Skeletal muscle tissue (tissue), 4 donors: ENCODE measurements around the gene HSPB6. TPM values are rescaled to one million over a fixed set of nuclear protein-coding genes. Genes with fewer than 3 reads are reported as not detected.
"Not testable (repeated sequence)": the region's sequence is repeated elsewhere in the genome, so short reads cannot be mapped to it uniquely, and the experiment has no call there.

ENCODE experiments used
- H3K27ac ChIP-seq: one replicate; pipeline ENCODE4 v1.7.0; 2013; ENCODE audit warnings: mild to moderate bottlenecking, low read depth, low read length, inconsistent platforms
- H3K27me3 ChIP-seq, 3 donors: one replicate each; pipeline ENCODE4 v1.7.0; 2013; ENCODE audit warnings: low read length in 3 of 3; ENCODE audit not compliant: control insufficient read depth in 3 of 3, insufficient read depth in 3 of 3
- H3K36me3 ChIP-seq, 3 donors: one replicate each; pipeline ENCODE4 v1.7.0; 2013; ENCODE audit warnings: low read length in 3 of 3; ENCODE audit not compliant: control insufficient read depth in 3 of 3, insufficient read depth in 3 of 3
- H3K4me1 ChIP-seq, 3 donors: one replicate each; pipeline ENCODE4 v1.7.0; 2013; ENCODE audit warnings: low read length in 3 of 3, mild to moderate bottlenecking in 3 of 3; ENCODE audit not compliant: control insufficient read depth in 3 of 3, insufficient read depth in 3 of 3
- H3K4me3 ChIP-seq, 3 donors: one replicate each; pipeline ENCODE4 v1.7.0; 2013; ENCODE audit warnings: low read length in 3 of 3
- H3K9ac ChIP-seq, 3 donors: one replicate each; pipeline ENCODE4 v1.7.0; 2013; ENCODE audit warnings: low read length in 3 of 3, mild to moderate bottlenecking in 3 of 3, moderate library complexity in 2 of 3, low read depth in 1 of 3
- H3K9me3 ChIP-seq, 3 donors: one replicate each; pipeline ENCODE4 v1.7.0; 2013; ENCODE audit warnings: low read length in 3 of 3; ENCODE audit not compliant: control insufficient read depth in 3 of 3
- total RNA-seq: library from RNA; depleted of rRNA; stranded (reverse); fragments of >200 nt; gene quantifications from one replicate; pipeline ENCODE4 v1.2.3, GENCODE V29; 2014
- donor health status: Osteomylitis.

HSPB6 gene
- total RNA-seq, 1 donor from 2014 or later = 52.7 TPM

GRCh38 chr19:35724132-35724531 is 32.7 kb downstream of the HSPB6 start:
- not testable (repeated sequence) for H3K9ac ChIP-seq, H3K4me1 ChIP-seq, H3K9me3 ChIP-seq, H3K27me3 ChIP-seq, H3K27ac ChIP-seq, H3K4me3 ChIP-seq
- H3K36me3 ChIP-seq = peaks cover 80 to 84% (median 81%) of the 10 kb centered on the region in 3 donors

GRCh38 chr19:35723671-35724070 is 33.2 kb downstream of the HSPB6 start:
- peaks cover 10 to 14% (median 10%) of the 10 kb centered on the region in 3 donors for H3K4me1 ChIP-seq
- H3K9me3 ChIP-seq = no peaks in the 10 kb centered on the region
- peaks cover 75 to 79% (median 76%) of the 10 kb centered on the region in 3 donors for H3K36me3 ChIP-seq
- H3K9ac ChIP-seq = no peak overlapping the region
- H3K4me3 ChIP-seq = no peak overlapping the region
- no peak overlapping the region for H3K27ac ChIP-seq
- H3K27me3 ChIP-seq = no peaks in the 10 kb centered on the region

- Histone ChIP-seq H3K36me3 (peaks cover 67 to 72% (median 69%) of the 10 kb centered on the region in 3 donors), H3K4me3 (no peak overlapping the region), H3K9ac (no peak overlapping the region), H3K4me1 (peaks cover 13 to 18% (median 13%) of the 10 kb centered on the region in 3 donors), H3K9me3 (no peaks in the 10 kb centered on the region), H3K27ac (no peak overlapping the region), H3K27me3 (no peaks in the 10 kb centered on the region)
Observed at GRCh38 chr19:35722897-35723296, 33.9 kb downstream of the HSPB6 start.

GRCh38 chr19:35722461-35722860 is 34.4 kb downstream of the HSPB6 start:
- peaks cover 63 to 67% (median 64%) of the 10 kb centered on the region in 3 donors for H3K36me3 ChIP-seq
- no peaks in the 10 kb centered on the region for H3K27me3 ChIP-seq
- H3K9me3 ChIP-seq = no peaks in the 10 kb centered on the region
- H3K9ac ChIP-seq = no peak overlapping the region
- H3K4me3 ChIP-seq = no peak overlapping the region
- no peak overlapping the region for H3K27ac ChIP-seq
- H3K4me1 ChIP-seq = peaks cover 13 to 18% (median 13%) of the 10 kb centered on the region in 3 donors

GRCh38 chr19:35721374-35721773 is 35.5 kb downstream of the HSPB6 start:
- H3K4me3 ChIP-seq = no peak overlapping the region
- H3K36me3 ChIP-seq = peaks cover 53 to 59% (median 55%) of the 10 kb centered on the region in 3 donors
- H3K27ac ChIP-seq = no peak overlapping the region
- no peaks in the 10 kb centered on the region for H3K9me3 ChIP-seq
- H3K27me3 ChIP-seq = no peaks in the 10 kb centered on the region
- no peak overlapping the region for H3K9ac ChIP-seq
- H3K4me1 ChIP-seq = peaks cover 14 to 21% (median 15%) of the 10 kb centered on the region in 3 donors

GRCh38 chr19:35720648-35721047 is 36.2 kb downstream of the HSPB6 start:
- Histone ChIP-seq H3K27me3 (no peaks in the 10 kb centered on the region), H3K27ac (no peak overlapping the region), H3K36me3 (peaks cover 46 to 52% (median 47%) of the 10 kb centered on the region in 3 donors), H3K9ac (no peak overlapping the region), H3K4me3 (no peak overlapping the region), H3K9me3 (no peaks in the 10 kb centered on the region), H3K4me1 (peaks cover 22 to 28% (median 22%) of the 10 kb centered on the region in 3 donors)

GRCh38 chr19:35720163-35720524 is 36.7 kb downstream of the HSPB6 start:
- no peak overlapping the region for H3K27ac ChIP-seq
- H3K9me3 ChIP-seq = no peaks in the 10 kb centered on the region
- peaks cover 41 to 47% (median 42%) of the 10 kb centered on the region in 3 donors for H3K36me3 ChIP-seq
- H3K4me3 ChIP-seq = no peak overlapping the region
- H3K9ac ChIP-seq = no peak overlapping the region
- H3K4me1 ChIP-seq = peaks cover 26 to 33% (median 26%) of the 10 kb centered on the region in 3 donors
- no peaks in the 10 kb centered on the region for H3K27me3 ChIP-seq

GRCh38 chr19:35719402-35720162 is 37.2 kb downstream of the HSPB6 start:
- Histone ChIP-seq H3K27me3 (no peaks in the 10 kb centered on the region), H3K9me3 (no peaks in the 10 kb centered on the region), H3K27ac (no peak overlapping the region), H3K4me3 (peak overlapping the region in 2 of 3 donors; percentile 79 to 90), H3K9ac (peak overlapping the region in 2 of 3 donors; percentile 88 to 91), H3K4me1 (peaks cover 26 to 39% (median 26%) of the 10 kb centered on the region in 3 donors), H3K36me3 (peaks cover 35 to 41% (median 37%) of the 10 kb centered on the region in 3 donors)

GRCh38 chr19:35718345-35719041 is 38.3 kb downstream of the HSPB6 start:
- peak overlapping the region; percentile 88 to 91 (median 91) for H3K9ac ChIP-seq
- H3K4me3 ChIP-seq = peak overlapping the region; percentile 79 to 90 (median 88)
- H3K27ac ChIP-seq = peak overlapping the region; percentile 66
- peaks cover 26 to 39% (median 26%) of the 10 kb centered on the region in 3 donors for H3K4me1 ChIP-seq
- no peaks in the 10 kb centered on the region for H3K27me3 ChIP-seq
- H3K9me3 ChIP-seq = no peaks in the 10 kb centered on the region
- H3K36me3 ChIP-seq = peaks cover 25 to 31% (median 26%) of the 10 kb centered on the region in 3 donors
